Lung (tissue), 12 donors: ENCODE results near the gene PUDP. TPM values are rescaled to one million over a fixed set of nuclear protein-coding genes. Genes with fewer than 3 reads are reported as not detected.
A peak's percentile ranks its signal among the peaks of the same experiment; 100 is the strongest.

ENCODE experiments used
- ATAC-seq: fragments of 200-7000 bp; cut with Tn5 transposase; one replicate; pipeline ENCODE4 v1.9.1; 2020; ENCODE audit warnings: moderate number of reproducible peaks; ENCODE audit not compliant: insufficient read depth, low FRiP score
- DNase-seq, 3 donors: peaks; one replicate each; pipeline ENCODE4 v3.0.0-alpha.2; 2013 to 2017
- H3K27ac ChIP-seq, 2 donors: one replicate each; pipeline ENCODE4 v1.5.1; 2013; ENCODE audit warnings: mild to moderate bottlenecking in 2 of 2, moderate library complexity in 2 of 2, control low read depth in 1 of 2, inconsistent platforms in 1 of 2, low read depth in 1 of 2, low read length in 1 of 2
- H3K27me3 ChIP-seq, 3 donors: one replicate each; pipeline ENCODE4 v1.5.1; 2013; ENCODE audit warnings: low read length in 2 of 3; ENCODE audit not compliant: control insufficient read depth in 3 of 3, insufficient read depth in 3 of 3
- H3K36me3 ChIP-seq, 4 donors: one replicate each; pipeline ENCODE4 v1.5.1; 2013; ENCODE audit warnings: low read length in 4 of 4, mild to moderate bottlenecking in 1 of 4, moderate library complexity in 1 of 4; ENCODE audit not compliant: control insufficient read depth in 4 of 4, insufficient read depth in 4 of 4
- H3K4me1 ChIP-seq, 5 donors: one replicate each; pipeline ENCODE4 v1.5.1; 2013; ENCODE audit warnings: low read length in 5 of 5, mild to moderate bottlenecking in 2 of 5, moderate library complexity in 1 of 5; ENCODE audit not compliant: control insufficient read depth in 5 of 5, insufficient read depth in 5 of 5
- H3K4me3 ChIP-seq: one replicate; pipeline ENCODE4 v1.5.1; 2013; ENCODE audit warnings: mild to moderate bottlenecking, control low read depth, moderate library complexity
- H3K9ac ChIP-seq, 2 donors: one replicate each; pipeline ENCODE4 v1.5.1; 2013; ENCODE audit warnings: low read length in 2 of 2, control low read depth in 1 of 2; ENCODE audit not compliant: insufficient read depth in 1 of 2
- H3K9me3 ChIP-seq, 4 donors: one replicate each; pipeline ENCODE4 v1.5.1; 2013; ENCODE audit warnings: low read length in 3 of 4, mild to moderate bottlenecking in 1 of 4, moderate library complexity in 1 of 4; ENCODE audit not compliant: control insufficient read depth in 4 of 4, insufficient read depth in 3 of 4
- WGBS, 2 donors: extraction: QIAGEN DNeasy Blood & Tissue Kit; methylation state at CpG; one replicate each; pipeline ENCODE4 v1.1.7; 2013; 5-methylcytosine and 5-hydroxymethylcytosine counted together
- polyA plus RNA-seq, 2 donors: library from polyadenylated mRNA; stranded (reverse); fragments of 200-250 nt; gene quantifications; one replicate each; pipeline ENCODE4 v1.2.1, GENCODE V29; 2013
- total RNA-seq, 2 donors: library from RNA; depleted of rRNA in 1 of 2; stranded (reverse); fragments of >200 nt in 1 of 2; gene quantifications; one replicate each; pipeline ENCODE4 v1.2.1, GENCODE V29; 2014 to 2021
- TF ChIP-seq, protein P1 (sequence below): IDR thresholded peaks from 2 replicates; pipeline ENCODE4 v1.5.1; 2012; ENCODE audit warnings: mild to moderate bottlenecking; ENCODE audit errors: control extremely low read depth, extremely low read depth
- donor health status: control.
- donor health status: control.
- donor health status: Bipolar disorder and iron deficiency.
- donor health status: healthy.
- donor health status: DM: yes; HTN: yes; CAD: no.

PUDP gene
- total and polyA plus RNA-seq, 4 donors, result 12.1 to 24.5 (median 15.0) TPM

DNA sequence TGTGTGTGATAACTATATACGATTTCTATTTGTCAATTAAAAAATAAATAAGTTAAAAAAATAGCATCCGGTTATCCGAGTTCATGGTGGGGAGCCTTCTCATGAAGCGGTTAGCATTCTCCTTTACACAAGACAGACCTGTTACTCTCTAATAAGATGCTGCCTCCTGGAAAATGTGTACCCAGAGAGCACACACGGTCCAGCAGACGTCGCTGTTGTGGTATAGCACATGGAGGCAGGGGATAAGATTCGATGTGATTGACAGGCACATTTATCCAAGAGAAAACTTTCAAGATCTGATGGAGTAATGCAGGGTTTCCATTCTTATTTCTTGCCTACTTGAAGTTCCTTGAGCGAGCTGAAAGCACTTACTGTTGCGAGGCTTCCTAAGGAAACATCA, 63.1 kb downstream of the PUDP start:
- DNase-seq, result no peak
- Histone ChIP-seq H3K27me3 (peaks cover 0 to 19% (median 0%) of the 10 kb centered on the region in 3 donors), H3K4me1 (peaks cover 0 to 8% (median 0%) of the 10 kb centered on the region in 5 donors), H3K4me3 (no peak overlapping the region), H3K9me3 (no peaks in the 10 kb centered on the region), H3K9ac (no peak overlapping the region), H3K36me3 (peaks cover 0 to 5% (median 2%) of the 10 kb centered on the region in 4 donors), H3K27ac (no peak overlapping the region)
- TF ChIP-seq, protein P1, sequence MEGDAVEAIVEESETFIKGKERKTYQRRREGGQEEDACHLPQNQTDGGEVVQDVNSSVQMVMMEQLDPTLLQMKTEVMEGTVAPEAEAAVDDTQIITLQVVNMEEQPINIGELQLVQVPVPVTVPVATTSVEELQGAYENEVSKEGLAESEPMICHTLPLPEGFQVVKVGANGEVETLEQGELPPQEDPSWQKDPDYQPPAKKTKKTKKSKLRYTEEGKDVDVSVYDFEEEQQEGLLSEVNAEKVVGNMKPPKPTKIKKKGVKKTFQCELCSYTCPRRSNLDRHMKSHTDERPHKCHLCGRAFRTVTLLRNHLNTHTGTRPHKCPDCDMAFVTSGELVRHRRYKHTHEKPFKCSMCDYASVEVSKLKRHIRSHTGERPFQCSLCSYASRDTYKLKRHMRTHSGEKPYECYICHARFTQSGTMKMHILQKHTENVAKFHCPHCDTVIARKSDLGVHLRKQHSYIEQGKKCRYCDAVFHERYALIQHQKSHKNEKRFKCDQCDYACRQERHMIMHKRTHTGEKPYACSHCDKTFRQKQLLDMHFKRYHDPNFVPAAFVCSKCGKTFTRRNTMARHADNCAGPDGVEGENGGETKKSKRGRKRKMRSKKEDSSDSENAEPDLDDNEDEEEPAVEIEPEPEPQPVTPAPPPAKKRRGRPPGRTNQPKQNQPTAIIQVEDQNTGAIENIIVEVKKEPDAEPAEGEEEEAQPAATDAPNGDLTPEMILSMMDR, result no peak
- ATAC-seq, result no peak
- 96 to 97% methylated on average over 10 of the region's 10 CpGs for WGBS, 2 donors

GRCh38 chrX:7083468-7084396, 64.2 kb downstream of the PUDP start:
- TF ChIP-seq, protein P1, result no peak
- peaks cover 0 to 18% (median 0%) of the 10 kb centered on the region in 3 donors for H3K27me3 ChIP-seq
- ATAC-seq (peak; percentile 16), DNase-seq (no peak)
- H3K36me3 ChIP-seq, result peaks cover 0 to 5% (median 2%) of the 10 kb centered on the region in 4 donors
- WGBS, 2 donors, result 46 to 60% methylated on average over 21 of the region's 21 CpGs
- H3K4me1 ChIP-seq, result peaks cover 0 to 8% (median 0%) of the 10 kb centered on the region in 5 donors
- H3K9me3 ChIP-seq, result no peaks in the 10 kb centered on the region
- no peak overlapping the region for H3K4me3 ChIP-seq
- H3K9ac ChIP-seq, result no peak overlapping the region
- H3K27ac ChIP-seq, result peak overlapping the region in 1 of 2 donors; percentile 52

DNA sequence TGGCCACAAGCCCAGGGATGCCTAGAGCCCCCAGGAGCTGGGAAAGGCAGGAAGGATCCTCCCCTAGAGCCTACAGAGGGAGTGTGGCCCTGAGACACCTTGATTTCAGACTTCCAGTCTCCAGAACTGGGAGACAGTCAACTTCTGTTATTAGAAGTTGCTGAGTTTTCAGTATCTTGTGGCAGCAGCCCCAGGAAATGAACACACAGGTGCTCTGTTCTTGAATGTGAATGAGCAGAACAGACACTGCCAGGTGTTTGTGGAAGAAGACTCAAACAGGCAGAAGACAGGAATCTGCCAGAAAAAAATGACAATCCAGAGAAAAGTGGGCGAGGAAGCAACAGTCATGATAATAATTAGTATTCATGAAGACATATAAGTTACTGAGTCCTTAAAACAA, 64.9 kb downstream of the PUDP start:
- no peaks in the 10 kb centered on the region for H3K9me3 ChIP-seq
- H3K4me1 ChIP-seq, result peaks cover 0 to 8% (median 0%) of the 10 kb centered on the region in 5 donors
- DNase-seq, result no peak
- H3K4me3 ChIP-seq, result no peak overlapping the region
- H3K27ac ChIP-seq, result no peak overlapping the region
- no peak overlapping the region for H3K9ac ChIP-seq
- WGBS, 2 donors, result 95 to 100% methylated on average over 1 of the region's 1 CpG
- ATAC-seq, result no peak
- TF ChIP-seq, protein P1, result no peak
- peaks cover 0 to 5% (median 2%) of the 10 kb centered on the region in 4 donors for H3K36me3 ChIP-seq
- peaks cover 0 to 11% (median 0%) of the 10 kb centered on the region in 3 donors for H3K27me3 ChIP-seq
